Neuron (in vitro differentiated cells): Measurements from ENCODE around the gene RAC3.

Source experiments
- H2AFZ ChIP-seq: one replicate; pipeline ENCODE4 v1.6.1; 2013; ENCODE audit warnings: low read depth, mild to moderate bottlenecking, inconsistent platforms, low read length, moderate library complexity
- H3K27me3 ChIP-seq: one replicate; pipeline ENCODE4 v1.6.1; 2013; ENCODE audit warnings: low read length; ENCODE audit not compliant: insufficient read depth
- H3K36me3 ChIP-seq: one replicate; pipeline ENCODE4 v1.6.1; 2013; ENCODE audit warnings: low read length; ENCODE audit not compliant: insufficient read depth
- H3K4me1 ChIP-seq: one replicate; pipeline ENCODE4 v1.6.1; 2013; ENCODE audit warnings: low read length; ENCODE audit not compliant: insufficient read depth
- H3K4me3 ChIP-seq: 2 replicates; pipeline ENCODE4 v1.5.1; 2013; ENCODE audit warnings: mild to moderate bottlenecking, low read length, moderate library complexity
- H3K9me3 ChIP-seq: one replicate; pipeline ENCODE4 v1.6.1; 2013; ENCODE audit warnings: low read length

Gene RAC3

GRCh38 chr17:82081546-82081945 lies 50.1 kb downstream of the RAC3 start:
- Histone ChIP-seq H3K27me3 (no peaks in the 10 kb centered on the region), H3K9me3 (no peaks in the 10 kb centered on the region), H3K4me3 (no peak overlapping the region), H2AFZ (no peak overlapping the region), H3K36me3 (peaks cover 86% of the 10 kb centered on the region), H3K4me1 (no peaks in the 10 kb centered on the region)

- Histone ChIP-seq H3K36me3 (peaks cover 90% of the 10 kb centered on the region), H3K9me3 (no peaks in the 10 kb centered on the region), H3K4me3 (no peak overlapping the region), H3K4me1 (no peaks in the 10 kb centered on the region), H3K27me3 (no peaks in the 10 kb centered on the region), H2AFZ (no peak overlapping the region)
Measured at GRCh38 chr17:82081966-82082365, 50.5 kb downstream of the RAC3 start.

- H3K36me3 ChIP-seq, result peaks cover 95% of the 10 kb centered on the region
- H3K4me1 ChIP-seq, result no peaks in the 10 kb centered on the region
- no peak overlapping the region for H2AFZ ChIP-seq
- no peaks in the 10 kb centered on the region for H3K27me3 ChIP-seq
- no peaks in the 10 kb centered on the region for H3K9me3 ChIP-seq
- H3K4me3 ChIP-seq, result no peak overlapping the region
Measured at GRCh38 chr17:82082456-82082855, 51.0 kb downstream of the RAC3 start.

DNA sequence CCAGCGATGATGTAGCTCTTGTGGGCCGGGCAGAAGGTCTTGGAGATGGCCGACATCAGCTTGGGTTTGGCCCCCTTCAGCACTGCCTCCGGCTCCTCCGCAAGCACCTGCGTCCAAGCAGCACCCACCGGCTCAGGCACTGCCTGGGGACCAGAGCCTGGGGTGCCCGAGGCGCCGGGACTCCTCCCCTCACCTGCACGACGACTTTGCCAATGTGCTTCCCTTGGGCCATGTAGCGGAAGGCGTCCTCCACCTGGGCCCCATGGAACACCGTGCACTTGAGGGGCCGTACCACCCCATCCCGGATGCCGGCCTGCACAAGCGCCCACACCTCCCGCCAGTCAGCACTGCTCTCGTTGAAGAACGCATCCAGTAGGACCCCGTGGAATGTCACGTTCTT lies 51.5 kb downstream of the RAC3 start:
- H3K4me1 ChIP-seq, result no peaks in the 10 kb centered on the region
- no peaks in the 10 kb centered on the region for H3K27me3 ChIP-seq
- H2AFZ ChIP-seq, result no peak overlapping the region
- no peaks in the 10 kb centered on the region for H3K9me3 ChIP-seq
- H3K36me3 ChIP-seq, result peaks cover 94% of the 10 kb centered on the region
- no peak overlapping the region for H3K4me3 ChIP-seq
